WTC11 (cell line): ENCODE results near the gene TBPL2.

Experiments
- CREB1 ChIP-seq: sonication (generic); formaldehyde crosslinking; IDR thresholded peaks from 2 replicates; pipeline ENCODE4 v1.8.0; 2023; ENCODE audit warnings: mild to moderate bottlenecking, missing genetic modification reagents
- FOXP1 ChIP-seq: sonication (generic); formaldehyde crosslinking; IDR thresholded peaks from 2 replicates; pipeline ENCODE4 v1.8.0; 2022; ENCODE audit warnings: missing genetic modification reagents, mild to moderate bottlenecking, moderate library complexity, borderline replicate concordance
- JUN ChIP-seq: sonication (generic); formaldehyde crosslinking; IDR thresholded peaks from 2 replicates; pipeline ENCODE4 v1.8.0; 2023; ENCODE audit warnings: mild to moderate bottlenecking, missing genetic modification reagents
- MXD4 ChIP-seq: fragments of 250-450 bp; sonication (Bioruptor Pico); IDR thresholded peaks from 2 replicates; pipeline ENCODE4 v1.8.0; 2021; ENCODE audit warnings: mild to moderate bottlenecking, moderate library complexity, borderline replicate concordance
- ZNF423 ChIP-seq: fragments of 250-450 bp; sonication (Bioruptor Pico); IDR thresholded peaks from 2 replicates; pipeline ENCODE4 v2.1.2; 2022; ENCODE audit warnings: mild to moderate bottlenecking, moderate library complexity
- TF ChIP-seq, protein P1 (sequence below): fragments of 200-600 bp; IDR thresholded peaks from 2 replicates; pipeline ENCODE4 v1.8.0; 2022; ENCODE audit warnings: antibody characterized with exemption
- TF ChIP-seq, protein P2 (sequence below): sonication (generic); formaldehyde crosslinking; IDR thresholded peaks from 2 replicates; pipeline ENCODE4 v1.8.0; 2022; ENCODE audit warnings: mild to moderate bottlenecking, missing genetic modification reagents
- TF ChIP-seq, protein P3 (sequence below): sonication (generic); formaldehyde crosslinking; IDR thresholded peaks from 2 replicates; pipeline ENCODE4 v1.8.0; 2022; ENCODE audit warnings: mild to moderate bottlenecking, missing genetic modification reagents
- TF ChIP-seq, protein P4 (sequence below): sonication (generic); formaldehyde crosslinking; IDR thresholded peaks from 2 replicates; pipeline ENCODE4 v1.8.0; 2023; ENCODE audit warnings: mild to moderate bottlenecking, missing genetic modification reagents
- TF ChIP-seq, protein P5 (sequence below): sonication (generic); formaldehyde crosslinking; conservative IDR thresholded peaks from 2 replicates; pipeline ENCODE4 v1.8.1; 2022; ENCODE audit warnings: mild to moderate bottlenecking, missing genetic modification reagents

DNA sequence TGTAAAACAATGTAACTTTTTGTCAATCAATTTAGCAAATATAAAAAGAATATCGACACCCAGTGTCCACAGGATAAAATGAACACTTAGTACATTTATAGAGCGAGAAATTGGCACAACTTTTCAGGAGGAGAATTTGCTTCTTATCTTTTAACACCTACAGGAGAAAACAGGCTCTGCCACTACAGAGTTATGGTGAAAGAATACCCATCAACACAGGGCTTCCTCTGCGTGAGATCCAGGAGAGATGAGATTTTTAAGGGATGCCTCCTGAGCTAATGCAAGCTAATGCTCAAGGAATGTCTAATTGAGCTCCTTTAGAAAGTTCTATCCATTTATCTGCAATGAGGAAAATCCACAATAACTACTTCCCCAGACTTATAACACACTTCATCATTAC, 7.8 kb downstream of the TBPL2 start:
- TF ChIP-seq, protein P1, sequence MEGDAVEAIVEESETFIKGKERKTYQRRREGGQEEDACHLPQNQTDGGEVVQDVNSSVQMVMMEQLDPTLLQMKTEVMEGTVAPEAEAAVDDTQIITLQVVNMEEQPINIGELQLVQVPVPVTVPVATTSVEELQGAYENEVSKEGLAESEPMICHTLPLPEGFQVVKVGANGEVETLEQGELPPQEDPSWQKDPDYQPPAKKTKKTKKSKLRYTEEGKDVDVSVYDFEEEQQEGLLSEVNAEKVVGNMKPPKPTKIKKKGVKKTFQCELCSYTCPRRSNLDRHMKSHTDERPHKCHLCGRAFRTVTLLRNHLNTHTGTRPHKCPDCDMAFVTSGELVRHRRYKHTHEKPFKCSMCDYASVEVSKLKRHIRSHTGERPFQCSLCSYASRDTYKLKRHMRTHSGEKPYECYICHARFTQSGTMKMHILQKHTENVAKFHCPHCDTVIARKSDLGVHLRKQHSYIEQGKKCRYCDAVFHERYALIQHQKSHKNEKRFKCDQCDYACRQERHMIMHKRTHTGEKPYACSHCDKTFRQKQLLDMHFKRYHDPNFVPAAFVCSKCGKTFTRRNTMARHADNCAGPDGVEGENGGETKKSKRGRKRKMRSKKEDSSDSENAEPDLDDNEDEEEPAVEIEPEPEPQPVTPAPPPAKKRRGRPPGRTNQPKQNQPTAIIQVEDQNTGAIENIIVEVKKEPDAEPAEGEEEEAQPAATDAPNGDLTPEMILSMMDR = no peak
- TF ChIP-seq, protein P2, sequence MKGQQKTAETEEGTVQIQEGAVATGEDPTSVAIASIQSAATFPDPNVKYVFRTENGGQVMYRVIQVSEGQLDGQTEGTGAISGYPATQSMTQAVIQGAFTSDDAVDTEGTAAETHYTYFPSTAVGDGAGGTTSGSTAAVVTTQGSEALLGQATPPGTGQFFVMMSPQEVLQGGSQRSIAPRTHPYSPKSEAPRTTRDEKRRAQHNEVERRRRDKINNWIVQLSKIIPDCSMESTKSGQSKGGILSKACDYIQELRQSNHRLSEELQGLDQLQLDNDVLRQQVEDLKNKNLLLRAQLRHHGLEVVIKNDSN = no peak
- no peak for TF ChIP-seq JUN (CRISPR knock-in tag)
- TF ChIP-seq, protein P3, sequence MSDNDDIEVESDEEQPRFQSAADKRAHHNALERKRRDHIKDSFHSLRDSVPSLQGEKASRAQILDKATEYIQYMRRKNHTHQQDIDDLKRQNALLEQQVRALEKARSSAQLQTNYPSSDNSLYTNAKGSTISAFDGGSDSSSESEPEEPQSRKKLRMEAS (CRISPR knock-in tag) = no peak
- no peak for TF ChIP-seq CREB1 (CRISPR knock-in tag)
- no peak for TF ChIP-seq FOXP1
- TF ChIP-seq, protein P4, sequence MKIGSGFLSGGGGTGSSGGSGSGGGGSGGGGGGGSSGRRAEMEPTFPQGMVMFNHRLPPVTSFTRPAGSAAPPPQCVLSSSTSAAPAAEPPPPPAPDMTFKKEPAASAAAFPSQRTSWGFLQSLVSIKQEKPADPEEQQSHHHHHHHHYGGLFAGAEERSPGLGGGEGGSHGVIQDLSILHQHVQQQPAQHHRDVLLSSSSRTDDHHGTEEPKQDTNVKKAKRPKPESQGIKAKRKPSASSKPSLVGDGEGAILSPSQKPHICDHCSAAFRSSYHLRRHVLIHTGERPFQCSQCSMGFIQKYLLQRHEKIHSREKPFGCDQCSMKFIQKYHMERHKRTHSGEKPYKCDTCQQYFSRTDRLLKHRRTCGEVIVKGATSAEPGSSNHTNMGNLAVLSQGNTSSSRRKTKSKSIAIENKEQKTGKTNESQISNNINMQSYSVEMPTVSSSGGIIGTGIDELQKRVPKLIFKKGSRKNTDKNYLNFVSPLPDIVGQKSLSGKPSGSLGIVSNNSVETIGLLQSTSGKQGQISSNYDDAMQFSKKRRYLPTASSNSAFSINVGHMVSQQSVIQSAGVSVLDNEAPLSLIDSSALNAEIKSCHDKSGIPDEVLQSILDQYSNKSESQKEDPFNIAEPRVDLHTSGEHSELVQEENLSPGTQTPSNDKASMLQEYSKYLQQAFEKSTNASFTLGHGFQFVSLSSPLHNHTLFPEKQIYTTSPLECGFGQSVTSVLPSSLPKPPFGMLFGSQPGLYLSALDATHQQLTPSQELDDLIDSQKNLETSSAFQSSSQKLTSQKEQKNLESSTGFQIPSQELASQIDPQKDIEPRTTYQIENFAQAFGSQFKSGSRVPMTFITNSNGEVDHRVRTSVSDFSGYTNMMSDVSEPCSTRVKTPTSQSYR (CRISPR knock-in tag) = no peak
- no peak for TF ChIP-seq MXD4
- TF ChIP-seq, protein P5, sequence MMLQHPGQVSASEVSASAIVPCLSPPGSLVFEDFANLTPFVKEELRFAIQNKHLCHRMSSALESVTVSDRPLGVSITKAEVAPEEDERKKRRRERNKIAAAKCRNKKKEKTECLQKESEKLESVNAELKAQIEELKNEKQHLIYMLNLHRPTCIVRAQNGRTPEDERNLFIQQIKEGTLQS (CRISPR knock-in tag) = no peak
- TF ChIP-seq ZNF423 (CRISPR knock-in tag) = no peak
